T-helper 2 cell treated with Interferon-gamma antibody and Interleukin-4, amounts not matched to agents 100 ng/mL and 5 ng/mL, for 36 hours (primary cell): ENCODE data around the gene APOA4. TPM values are rescaled to one million over a fixed set of nuclear protein-coding genes. Genes with fewer than 3 reads are reported as not detected.

Source experiments
- intact Hi-C: fragments of 100-400 bp; cut with micrococcal nuclease; formaldehyde crosslinking; loops from one replicate; pipeline ENCODE4 v1.15.1; 2023
- total RNA-seq: library from RNA; stranded (reverse); gene quantifications from 2 replicates; pipeline ENCODE4 v1.2.3, GENCODE V29; 2022

Gene APOA4
- total RNA-seq, 1 donor from 2014 or later: not detected

GRCh38 chr11:116849060-116849459 is 26.0 kb upstream of the APOA4 start:
- intact Hi-C loops: no loop called here

DNA sequence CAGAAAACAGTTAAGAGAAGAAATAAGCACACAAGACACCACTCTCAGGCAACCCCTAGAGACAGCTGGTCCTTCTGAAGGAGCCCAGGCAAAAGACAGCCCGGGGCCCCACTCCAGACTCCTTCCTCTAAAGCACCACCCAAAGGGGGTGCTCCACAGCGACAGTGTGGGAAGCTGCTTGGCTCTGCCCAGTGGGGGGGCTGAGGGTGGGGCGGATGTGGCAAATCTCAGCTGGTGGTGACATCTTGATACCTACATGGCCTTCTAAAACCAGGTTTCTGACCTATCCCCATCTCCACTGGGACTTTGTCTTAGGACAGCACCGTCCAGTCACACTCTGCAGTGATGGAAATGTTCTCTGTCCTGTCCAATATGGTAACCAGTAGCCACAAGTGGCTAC is 24.5 kb upstream of the APOA4 start:
- intact Hi-C loops: no loop called here

- intact Hi-C loops: no loop called here
Measured at GRCh38 chr11:116844722-116845121, 21.6 kb upstream of the APOA4 start.

- intact Hi-C loops: no loop called here
Measured at GRCh38 chr11:116843661-116844060, 20.6 kb upstream of the APOA4 start.

DNA sequence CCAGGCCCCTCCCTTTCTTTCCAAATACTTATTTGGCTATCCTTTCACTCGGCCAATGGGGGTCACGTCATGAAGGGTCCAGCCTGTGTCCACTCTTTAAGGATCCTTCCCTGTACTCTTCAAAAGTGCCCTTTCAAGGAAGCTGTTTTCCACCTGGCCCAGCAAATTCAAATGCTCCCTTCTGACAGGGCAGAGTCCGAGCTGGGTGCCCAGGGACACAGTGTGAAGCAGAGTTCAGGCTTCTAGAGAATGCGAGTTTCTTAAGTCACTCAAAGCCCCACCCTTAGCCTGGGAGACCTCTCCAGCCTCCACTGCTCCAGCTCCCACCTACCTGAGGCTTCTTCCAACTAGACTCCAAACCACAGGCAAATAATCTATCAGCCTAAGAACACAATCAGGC is 19.8 kb upstream of the APOA4 start:
- intact Hi-C loops: no loop called here

- intact Hi-C loops: no loop called here
Measured at GRCh38 chr11:116842117-116842516, 19.0 kb upstream of the APOA4 start.

DNA sequence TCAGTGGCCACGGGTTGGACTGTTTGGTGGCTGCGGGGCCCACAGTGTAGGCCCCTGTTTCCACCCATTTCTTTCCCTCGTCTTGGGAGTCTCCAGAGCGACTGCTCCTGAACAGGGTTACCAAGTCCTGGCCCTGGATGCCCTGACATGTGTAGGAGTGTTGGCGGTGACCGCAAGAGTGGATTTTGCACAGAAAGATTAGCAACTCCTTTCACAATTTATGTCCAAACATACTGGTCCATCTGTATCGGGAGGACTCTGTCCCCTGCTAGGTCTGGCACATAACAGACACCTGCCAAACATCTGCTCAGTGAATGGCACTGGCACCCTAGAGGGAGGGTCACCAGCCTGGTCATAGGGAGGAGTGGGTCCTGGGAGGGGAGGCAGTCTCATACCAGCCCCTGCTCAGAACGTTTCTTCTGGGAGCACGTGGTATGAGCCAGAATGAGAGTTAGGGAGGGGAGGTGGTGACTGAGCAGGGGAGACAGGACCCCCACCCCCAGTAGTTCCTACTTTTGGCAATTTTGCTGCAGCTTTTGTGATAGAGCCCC is 17.7 kb upstream of the APOA4 start:
- intact Hi-C loops: no loop called here

- intact Hi-C loops: no loop called here
Measured at GRCh38 chr11:116840224-116840745, 17.2 kb upstream of the APOA4 start.

GRCh38 chr11:116838321-116839084 is 15.4 kb upstream of the APOA4 start:
- intact Hi-C loops: loop anchor here (5.0 kb wide), 1 partner anchor 259 kb away; the partner anchor contains the start of gene SIK3

DNA sequence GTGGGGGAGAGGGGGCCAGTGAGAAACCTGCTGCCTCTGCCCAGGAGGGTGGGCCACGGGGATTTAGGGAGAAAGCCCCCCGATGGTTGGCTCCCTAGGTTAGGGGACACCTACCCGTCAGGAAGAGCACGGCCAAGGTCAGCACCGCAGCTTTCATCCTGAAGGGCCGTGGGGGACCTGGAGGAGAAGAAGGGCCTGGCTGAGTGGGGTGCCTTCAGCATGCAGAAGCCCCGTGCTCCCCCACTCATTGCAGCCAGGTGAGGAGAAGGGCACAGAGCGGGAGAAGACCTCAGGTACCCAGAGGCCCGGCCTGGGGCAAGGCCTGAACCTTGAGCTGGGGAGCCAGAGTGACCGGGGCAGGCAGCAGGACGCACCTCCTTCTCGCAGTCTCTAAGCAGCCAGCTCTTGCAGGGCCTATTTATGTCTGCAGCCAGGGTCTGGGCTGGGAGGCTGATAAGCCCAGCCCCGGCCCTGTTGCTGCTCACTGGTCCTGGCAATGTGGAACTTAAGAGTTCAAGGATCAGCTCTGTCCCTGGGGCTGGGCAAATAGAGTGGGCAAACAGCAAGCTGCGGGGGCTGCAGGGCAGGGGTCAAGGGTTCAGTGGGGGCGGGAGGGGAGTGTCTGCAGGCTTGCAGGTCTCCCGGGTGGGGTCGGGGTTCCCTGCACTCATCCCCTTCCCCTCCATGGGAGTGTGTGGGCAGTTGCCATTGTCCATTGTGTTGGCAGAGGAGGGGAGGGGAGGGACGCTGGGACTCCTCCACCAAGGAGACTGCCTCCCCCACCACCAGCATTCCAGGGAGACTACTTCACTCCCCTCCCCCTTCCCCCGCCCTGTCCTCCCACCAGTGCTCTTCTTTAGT is 14.4 kb upstream of the APOA4 start, which contains the start of gene APOA1:
APOA1 (minus strand) TSS at position 392 of the 861 bp plus-strand sequence; CDS start at position 157, 235 bp downstream.
- intact Hi-C loops: loop anchor here (2.0 to 5.0 kb wide), 2 partner anchors 15 to 260 kb away; partner anchors contain the start of gene SIK3

GRCh38 chr11:116836632-116836991 is 13.5 kb upstream of the APOA4 start:
- intact Hi-C loops: loop anchor here (1.0 to 5.0 kb wide), 3 partner anchors 16 to 261 kb away; partner anchors contain the start of genes APOA5 and SIK3

DNA sequence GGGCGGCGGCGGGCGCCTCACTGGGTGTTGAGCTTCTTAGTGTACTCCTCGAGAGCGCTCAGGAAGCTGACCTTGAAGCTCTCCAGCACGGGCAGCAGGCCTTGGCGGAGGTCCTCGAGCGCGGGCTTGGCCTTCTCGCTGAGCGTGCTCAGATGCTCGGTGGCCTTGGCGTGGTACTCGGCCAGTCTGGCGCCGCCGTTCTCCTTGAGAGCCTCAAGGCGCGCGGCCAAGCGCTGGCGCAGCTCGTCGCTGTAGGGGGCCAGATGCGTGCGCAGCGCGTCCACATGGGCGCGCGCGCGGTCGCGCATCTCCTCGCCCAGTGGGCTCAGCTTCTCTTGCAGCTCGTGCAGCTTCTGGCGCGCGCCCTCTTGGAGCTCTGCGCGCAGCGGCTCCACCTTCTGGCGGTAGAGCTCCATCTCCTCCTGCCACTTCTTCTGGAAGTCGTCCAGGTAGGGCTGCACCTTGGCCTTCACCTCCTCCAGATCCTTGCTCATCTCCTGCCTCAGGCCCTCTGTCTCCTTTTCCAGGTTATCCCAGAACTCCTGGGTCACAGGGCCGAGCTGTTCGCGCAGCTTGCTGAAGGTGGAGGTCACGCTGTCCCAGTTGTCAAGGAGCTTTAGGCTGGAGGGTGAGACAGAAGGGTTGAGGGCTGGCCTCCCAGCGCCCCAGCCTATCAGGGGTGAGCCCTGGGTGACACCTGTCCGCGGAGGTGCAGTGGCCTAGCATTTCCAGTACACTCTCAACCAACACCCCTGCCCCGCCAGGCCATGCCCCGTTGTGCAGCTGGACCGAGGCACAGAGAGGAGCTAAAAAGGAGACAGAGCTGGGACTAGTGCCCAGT is 12.9 kb upstream of the APOA4 start:
- intact Hi-C loops: loop anchor here (1.0 to 5.0 kb wide), 3 partner anchors 17 to 261 kb away; partner anchors contain the start of genes APOA5 and SIK3

GRCh38 chr11:116835042-116835772 is 12.1 kb upstream of the APOA4 start:
- intact Hi-C loops: loop anchor here (5.0 kb wide), 1 partner anchor 262 kb away; the partner anchor contains the start of gene SIK3

DNA sequence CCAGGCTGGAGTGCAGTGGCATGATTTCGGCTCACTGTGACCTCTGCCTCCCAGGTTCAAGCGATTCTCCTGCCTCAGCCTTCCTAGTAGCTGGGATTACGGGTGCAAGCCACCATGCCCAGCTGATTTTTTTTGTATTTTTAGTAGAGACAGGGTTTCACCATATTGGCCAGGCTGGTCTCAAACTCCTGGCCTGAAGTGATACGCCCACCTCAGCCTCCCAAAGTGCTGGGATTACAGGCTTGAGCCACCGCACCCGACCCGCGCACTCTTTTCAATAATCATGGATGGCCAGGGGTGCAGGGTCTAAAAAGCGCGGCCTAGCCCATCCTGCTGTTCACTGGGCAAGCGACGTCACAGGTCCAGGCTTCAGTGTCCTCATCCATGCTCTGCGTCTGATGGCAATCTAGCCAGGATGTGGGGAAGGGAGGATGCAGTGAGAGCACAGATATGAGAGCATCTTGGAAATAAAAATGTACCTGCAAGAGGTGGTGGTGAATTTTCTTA is 11.5 kb upstream of the APOA4 start:
- intact Hi-C loops: loop anchor here (5.0 kb wide), 1 partner anchor 263 kb away; the partner anchor contains the start of gene SIK3

DNA sequence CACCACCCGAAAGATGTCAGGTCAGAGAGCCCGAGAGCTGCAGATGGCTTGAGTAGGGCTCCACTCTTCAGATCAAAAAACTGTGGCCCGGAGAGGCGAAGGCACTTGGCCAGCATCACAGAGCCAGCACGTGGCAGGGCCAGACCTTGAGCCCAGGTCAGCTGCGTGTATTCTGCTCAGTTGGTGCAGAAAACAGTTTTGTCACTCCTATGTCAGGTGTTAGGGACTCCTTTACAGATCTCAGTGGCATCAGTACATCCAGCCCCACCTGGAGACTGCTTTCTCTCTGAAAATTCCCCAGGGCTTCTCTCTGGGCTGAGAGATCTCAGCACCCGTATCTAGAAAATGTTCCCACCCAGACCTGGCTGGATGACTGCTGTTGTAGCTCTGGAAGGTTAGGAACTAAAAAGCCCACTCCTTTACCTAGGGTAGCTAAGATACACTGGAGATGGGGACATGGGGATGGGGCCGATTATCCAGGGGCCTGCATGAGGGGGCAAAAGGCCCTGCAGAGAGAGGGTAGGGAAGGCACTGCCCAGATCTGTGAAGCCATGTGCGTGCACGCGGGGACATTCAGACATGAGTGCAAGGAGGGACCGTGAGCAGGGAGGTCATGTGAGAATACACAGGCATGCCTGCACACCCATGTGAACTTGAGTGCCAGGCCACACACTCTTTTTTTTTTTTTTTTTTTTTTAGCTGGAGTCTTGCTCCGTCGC is 10.9 kb upstream of the APOA4 start:
- intact Hi-C loops: no loop called here

DNA sequence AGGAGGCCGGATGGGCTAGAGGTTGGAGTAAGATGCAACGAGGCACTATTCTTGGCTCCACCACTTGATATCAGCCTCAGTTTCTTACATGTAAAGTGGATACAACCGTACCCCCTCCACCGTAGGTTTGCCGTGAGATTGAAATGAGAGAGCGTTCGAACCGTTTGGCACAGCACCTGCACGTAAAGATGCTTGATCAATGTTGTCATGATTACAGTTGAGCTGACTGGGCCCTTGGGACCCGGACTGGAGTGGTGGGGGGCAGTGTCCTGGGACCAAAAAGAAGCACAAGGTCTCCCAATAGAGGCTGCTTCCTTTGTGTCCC is 10.3 kb upstream of the APOA4 start:
- intact Hi-C loops: no loop called here

GRCh38 chr11:116832350-116833290 is 9.5 kb upstream of the APOA4 start:
- intact Hi-C loops: no loop called here

GRCh38 chr11:116831790-116832349 is 8.8 kb upstream of the APOA4 start:
- intact Hi-C loops: no loop called here
